ENCODE results near the gene MACF1.

GRCh38 chr1:39310015-39310414 lies 105.5 kb downstream of the MACF1 start:
- TF ChIP-seq, protein P1, sequence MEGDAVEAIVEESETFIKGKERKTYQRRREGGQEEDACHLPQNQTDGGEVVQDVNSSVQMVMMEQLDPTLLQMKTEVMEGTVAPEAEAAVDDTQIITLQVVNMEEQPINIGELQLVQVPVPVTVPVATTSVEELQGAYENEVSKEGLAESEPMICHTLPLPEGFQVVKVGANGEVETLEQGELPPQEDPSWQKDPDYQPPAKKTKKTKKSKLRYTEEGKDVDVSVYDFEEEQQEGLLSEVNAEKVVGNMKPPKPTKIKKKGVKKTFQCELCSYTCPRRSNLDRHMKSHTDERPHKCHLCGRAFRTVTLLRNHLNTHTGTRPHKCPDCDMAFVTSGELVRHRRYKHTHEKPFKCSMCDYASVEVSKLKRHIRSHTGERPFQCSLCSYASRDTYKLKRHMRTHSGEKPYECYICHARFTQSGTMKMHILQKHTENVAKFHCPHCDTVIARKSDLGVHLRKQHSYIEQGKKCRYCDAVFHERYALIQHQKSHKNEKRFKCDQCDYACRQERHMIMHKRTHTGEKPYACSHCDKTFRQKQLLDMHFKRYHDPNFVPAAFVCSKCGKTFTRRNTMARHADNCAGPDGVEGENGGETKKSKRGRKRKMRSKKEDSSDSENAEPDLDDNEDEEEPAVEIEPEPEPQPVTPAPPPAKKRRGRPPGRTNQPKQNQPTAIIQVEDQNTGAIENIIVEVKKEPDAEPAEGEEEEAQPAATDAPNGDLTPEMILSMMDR (IDR thresholded peaks at IDR 0.05; ENCODE audit: insufficient read depth, low read depth, low read length): no peak
- no peak for TF ChIP-seq EZH2 (IDR thresholded peaks at IDR 0.05; ENCODE audit: insufficient read depth, low read length)
